DOHH2 (cell line): ENCODE data around the gene RAB20.

Source experiments
- H3F3A ChIP-seq: fragments of 200-600 bp; sonication (generic), shearing (Covaris generic); 2 replicates; pipeline ENCODE4 v1.6.0; 2016; ENCODE audit warnings: antibody characterized with exemption, mild to moderate bottlenecking; ENCODE audit not compliant: control insufficient read depth, insufficient read depth
- H3K27ac ChIP-seq: fragments of 200-600 bp; sonication (generic); 2 replicates; pipeline ENCODE4 v1.5.1; 2014; ENCODE audit warnings: low read depth, mild to moderate bottlenecking, low read length, moderate library complexity
- H3K27me3 ChIP-seq: fragments of 200-600 bp; sonication (generic); 2 replicates; pipeline ENCODE4 v1.6.1; 2014; ENCODE audit warnings: mild to moderate bottlenecking, low read length, mixed read lengths; ENCODE audit not compliant: control insufficient read depth
- H3K36me3 ChIP-seq: fragments of 200-600 bp; sonication (generic); 2 replicates; pipeline ENCODE4 v1.6.1; 2014; ENCODE audit warnings: mild to moderate bottlenecking, low read length, moderate library complexity, mixed read lengths; ENCODE audit not compliant: control insufficient read depth
- H3K4me1 ChIP-seq: fragments of 200-600 bp; sonication (generic); 2 replicates; pipeline ENCODE4 v1.6.1; 2014; ENCODE audit warnings: mild to moderate bottlenecking, low read length, mixed read lengths; ENCODE audit not compliant: control insufficient read depth
- H3K4me2 ChIP-seq: fragments of 200-600 bp; sonication (generic); 2 replicates; pipeline ENCODE4 v1.6.0; 2014; ENCODE audit warnings: mild to moderate bottlenecking, low read length, moderate library complexity
- H3K4me3 ChIP-seq: fragments of 200-600 bp; sonication (generic); 2 replicates; pipeline ENCODE4 v1.5.1; 2014; ENCODE audit warnings: mild to moderate bottlenecking, low read length, mixed read lengths
- H3K79me2 ChIP-seq: fragments of 200-600 bp; sonication (generic); 2 replicates; pipeline ENCODE4 v1.6.1; 2014; ENCODE audit warnings: mild to moderate bottlenecking, low read length, mixed read lengths; ENCODE audit not compliant: control insufficient read depth
- H3K9me2 ChIP-seq: fragments of 200-600 bp; sonication (generic); replicated peaks from 2 replicates; pipeline ENCODE4 v1.6.1; 2014; ENCODE audit warnings: mild to moderate bottlenecking, low read length, mixed read lengths; ENCODE audit not compliant: control insufficient read depth
- H3K9me3 ChIP-seq: fragments of 200-600 bp; sonication (generic); 2 replicates; pipeline ENCODE4 v1.6.1; 2014; ENCODE audit warnings: antibody characterized with exemption, low read length, mixed read lengths; ENCODE audit not compliant: control insufficient read depth, insufficient read depth
- H4K20me1 ChIP-seq: fragments of 200-600 bp; sonication (generic); 2 replicates; pipeline ENCODE4 v1.6.0; 2014; ENCODE audit warnings: low read depth, mild to moderate bottlenecking, antibody characterized with exemption, low read length, moderate library complexity; ENCODE audit not compliant: control insufficient read depth, insufficient read depth
- CTCF ChIP-seq: fragments of 200-600 bp; sonication (generic); IDR thresholded peaks from one replicate; pipeline ENCODE4 v1.5.1; 2014; ENCODE audit warnings: antibody characterized with exemption, mild to moderate bottlenecking, low read depth, low read length; ENCODE audit not compliant: poor library complexity, severe bottlenecking
- EZH2phosphoT487 ChIP-seq: fragments of 200-600 bp; sonication (generic); IDR thresholded peaks from 2 replicates; pipeline ENCODE4 v1.6.1; 2017; ENCODE audit warnings: borderline replicate concordance, mild to moderate bottlenecking, antibody characterized with exemption, low read length, moderate library complexity, mixed read lengths

Gene RAB20

GRCh38 chr13:110597041-110597689, 35.6 kb upstream of the RAB20 start:
- Histone ChIP-seq H3K79me2 (no peaks in the 10 kb centered on the region), H3K27me3 (peaks cover 3% of the 10 kb centered on the region; the same call in 1 of the 2 replicates), H3K9me3 (no peaks in the 10 kb centered on the region), H4K20me1 (no peaks in the 10 kb centered on the region), H3K36me3 (no peaks in the 10 kb centered on the region), H3K4me1 (no peaks in the 10 kb centered on the region), H3K9me2 (no peaks in the 10 kb centered on the region), H3F3A (no peaks in the 10 kb centered on the region), H3K27ac (no peak overlapping the region), H3K4me2 (no peak overlapping the region), H3K4me3 (no peak overlapping the region)
- TF ChIP-seq CTCF: no peak
- TF ChIP-seq EZH2phosphoT487: no peak

- Histone ChIP-seq H3K9me3 (no peaks in the 10 kb centered on the region), H3F3A (no peaks in the 10 kb centered on the region), H3K36me3 (no peaks in the 10 kb centered on the region), H3K79me2 (no peaks in the 10 kb centered on the region), H4K20me1 (no peaks in the 10 kb centered on the region), H3K9me2 (no peaks in the 10 kb centered on the region), H3K27ac (no peak overlapping the region), H3K4me3 (no peak overlapping the region), H3K27me3 (0 out of 2 replicates have a peak, but pooled peaks cover 5% of the 10 kb centered on the region), H3K4me1 (no peaks in the 10 kb centered on the region), H3K4me2 (no peak overlapping the region)
- TF ChIP-seq CTCF (peak; percentile 58), EZH2phosphoT487 (no peak)
Measured at GRCh38 chr13:110593430-110594130, 32.1 kb upstream of the RAB20 start.

GRCh38 chr13:110592665-110593064, 31.1 kb upstream of the RAB20 start:
- Histone ChIP-seq H3K36me3 (no peaks in the 10 kb centered on the region), H3K4me1 (no peaks in the 10 kb centered on the region), H3K4me3 (no peak overlapping the region), H3K9me3 (no peaks in the 10 kb centered on the region), H3K4me2 (no peak overlapping the region), H4K20me1 (no peaks in the 10 kb centered on the region), H3K79me2 (no peaks in the 10 kb centered on the region), H3K27me3 (0 out of 2 replicates have a peak, but pooled peaks cover 5% of the 10 kb centered on the region), H3F3A (no peaks in the 10 kb centered on the region), H3K9me2 (no peaks in the 10 kb centered on the region), H3K27ac (no peak overlapping the region)
- TF ChIP-seq CTCF (no peak), EZH2phosphoT487 (no peak)
